Neural cell (in vitro differentiated cells): ENCODE data around the gene ZBED4. TPM values are rescaled to one million over a fixed set of nuclear protein-coding genes. Genes with fewer than 3 reads are reported as not detected.
A peak's percentile ranks its signal among the peaks of the same experiment; 100 is the strongest.

ENCODE experiments used
- H2AFZ ChIP-seq: fragments of 200-600, 300-800 bp; sonication (generic), shearing (Covaris generic); 2 replicates; pipeline ENCODE4 v1.6.0; 2014; ENCODE audit warnings: low read depth, mild to moderate bottlenecking, antibody characterized with exemption, low read length, moderate library complexity
- H3F3A ChIP-seq: fragments of 200-600 bp; shearing (Covaris generic); 2 replicates; pipeline ENCODE4 v1.6.1; 2016; ENCODE audit warnings: mild to moderate bottlenecking, moderate library complexity, mixed read lengths, antibody characterized with exemption, low read length; ENCODE audit not compliant: insufficient read depth, poor library complexity, severe bottlenecking
- H3K27ac ChIP-seq: fragments of 200-600, 300-800 bp; sonication (generic), shearing (Covaris generic); 2 replicates; pipeline ENCODE4 v1.5.1; 2014; ENCODE audit warnings: mild to moderate bottlenecking, low read length, moderate library complexity
- H3K27me3 ChIP-seq: fragments of 300-800, 200-600 bp; sonication (generic), shearing (Covaris generic); 2 replicates; pipeline ENCODE4 v1.6.0; 2014; ENCODE audit warnings: mild to moderate bottlenecking, low read depth, low read length, moderate library complexity; ENCODE audit not compliant: insufficient read depth
- H3K36me3 ChIP-seq: fragments of 300-800, 200-600 bp; sonication (generic), shearing (Covaris generic); 2 replicates; pipeline ENCODE4 v1.5.1; 2014; ENCODE audit warnings: mild to moderate bottlenecking, antibody characterized with exemption, low read length, moderate library complexity; ENCODE audit not compliant: insufficient read depth
- H3K4me2 ChIP-seq: fragments of 300-800, 200-600 bp; sonication (generic), shearing (Covaris generic); 2 replicates; pipeline ENCODE4 v1.6.0; 2014; ENCODE audit warnings: mild to moderate bottlenecking, low read length
- H3K4me3 ChIP-seq: fragments of 300-800, 200-600 bp; sonication (generic), shearing (Covaris generic); 2 replicates; pipeline ENCODE4 v1.5.1; 2014; ENCODE audit warnings: mild to moderate bottlenecking, low read length, moderate library complexity
- H3K79me2 ChIP-seq: fragments of 200-600 bp; shearing (Covaris generic); replicated peaks from 2 replicates; pipeline ENCODE4 v1.6.0; 2014; ENCODE audit warnings: mild to moderate bottlenecking, low read length, moderate library complexity; ENCODE audit not compliant: insufficient read depth
- H3K9ac ChIP-seq: fragments of 300-800, 200-600 bp; sonication (generic), shearing (Covaris generic); 2 replicates; pipeline ENCODE4 v1.6.1; 2016; ENCODE audit warnings: mild to moderate bottlenecking, low read length, mixed read lengths
- H3K9me2 ChIP-seq: fragments of 200-600 bp; shearing (Covaris generic); 2 replicates; pipeline ENCODE4 v1.6.1; 2016; ENCODE audit warnings: mild to moderate bottlenecking, low read length, mixed read lengths; ENCODE audit not compliant: insufficient read depth
- H3K9me3 ChIP-seq: fragments of 200-600, 300-800 bp; sonication (generic), shearing (Covaris generic); 2 replicates; pipeline ENCODE4 v1.6.1; 2016; ENCODE audit warnings: mild to moderate bottlenecking, mixed run types, low read length, moderate library complexity, mixed read lengths
- H4K20me1 ChIP-seq: fragments of 200-600 bp; shearing (Covaris generic); 2 replicates; pipeline ENCODE4 v1.6.1; 2016; ENCODE audit warnings: mild to moderate bottlenecking, mixed run types; ENCODE audit not compliant: insufficient read depth
- EP300 ChIP-seq: fragments of 450-650 bp; conservative IDR thresholded peaks from 2 replicates; pipeline ENCODE4 v1.6.1; 2014; ENCODE audit warnings: antibody characterized with exemption, mild to moderate bottlenecking, moderate library complexity; ENCODE audit not compliant: poor library complexity, severe bottlenecking
- EZH2 ChIP-seq: fragments of 200-600, 300-800 bp; shearing (Covaris generic), sonication (generic); IDR thresholded peaks from 2 replicates; pipeline ENCODE4 v1.6.1; 2014; ENCODE audit warnings: antibody characterized with exemption, low read length, borderline replicate concordance, mild to moderate bottlenecking; ENCODE audit not compliant: insufficient read depth, poor library complexity, severe bottlenecking
- MXI1 ChIP-seq: fragments of 450-650 bp; conservative IDR thresholded peaks from 2 replicates; pipeline ENCODE4 v1.6.1; 2014; ENCODE audit warnings: antibody characterized with exemption, mild to moderate bottlenecking; ENCODE audit not compliant: poor library complexity, severe bottlenecking
- POLR2AphosphoS5 ChIP-seq: IDR thresholded peaks from 2 replicates; pipeline ENCODE4 v1.6.1; 2012
- RAD21 ChIP-seq: fragments of 450-650 bp; conservative IDR thresholded peaks from 2 replicates; pipeline ENCODE4 v1.6.1; 2014; ENCODE audit warnings: antibody characterized with exemption, mild to moderate bottlenecking, moderate library complexity
- SMC3 ChIP-seq: fragments of 450-650 bp; conservative IDR thresholded peaks from 2 replicates; pipeline ENCODE4 v1.6.1; 2014; ENCODE audit warnings: antibody characterized with exemption, mild to moderate bottlenecking, moderate library complexity; ENCODE audit not compliant: poor library complexity
- TAF1 ChIP-seq: IDR thresholded peaks from 2 replicates; pipeline ENCODE4 v1.6.1; 2012; ENCODE audit warnings: low read depth
- polyA plus RNA-seq: library from polyadenylated mRNA; depleted of rRNA; stranded (reverse); fragments of >200 nt; gene quantifications from 2 replicates; pipeline ENCODE4 v1.2.3, GENCODE V29; 2014
- TF ChIP-seq, protein P1 (sequence below): IDR thresholded peaks from 2 replicates; pipeline ENCODE4 v1.6.1; 2012; ENCODE audit warnings: borderline replicate concordance
- TF ChIP-seq, protein P2 (sequence below): fragments of 450-650 bp; IDR thresholded peaks from 2 replicates; pipeline ENCODE4 v1.5.1; 2014; ENCODE audit warnings: antibody characterized with exemption, mild to moderate bottlenecking, moderate library complexity; ENCODE audit not compliant: poor library complexity, severe bottlenecking

ZBED4 gene
- polyA plus RNA-seq, 1 donor from 2014 or later = 15.0 TPM

DNA sequence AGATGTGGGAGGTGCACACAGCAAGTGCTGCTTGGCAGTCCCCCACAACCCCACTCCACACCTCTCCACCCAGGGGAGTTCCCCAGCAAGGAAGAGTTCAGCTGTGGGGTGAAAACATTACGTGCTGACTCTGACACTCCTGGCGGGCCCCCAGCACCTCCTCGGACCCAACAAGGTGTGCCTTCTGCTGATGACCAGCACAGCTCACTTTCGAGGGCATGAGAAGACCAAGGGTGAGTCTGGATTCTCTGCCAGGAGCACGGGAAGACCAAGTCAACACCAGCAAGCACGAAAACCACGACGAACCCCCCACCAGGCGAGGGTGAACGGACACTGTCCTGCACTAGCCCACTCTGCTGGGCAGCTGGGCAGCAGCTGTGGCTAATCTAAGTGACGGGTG lies 63.2 kb downstream of the ZBED4 start:
- no peaks in the 10 kb centered on the region for H3K27me3 ChIP-seq
- H4K20me1 ChIP-seq = peaks cover 2% of the 10 kb centered on the region
- no peaks in the 10 kb centered on the region for H3K36me3 ChIP-seq
- no peaks in the 10 kb centered on the region for H3F3A ChIP-seq
- no peak overlapping the region for H2AFZ ChIP-seq
- no peaks in the 10 kb centered on the region for H3K9me3 ChIP-seq
- TF ChIP-seq, protein P1, sequence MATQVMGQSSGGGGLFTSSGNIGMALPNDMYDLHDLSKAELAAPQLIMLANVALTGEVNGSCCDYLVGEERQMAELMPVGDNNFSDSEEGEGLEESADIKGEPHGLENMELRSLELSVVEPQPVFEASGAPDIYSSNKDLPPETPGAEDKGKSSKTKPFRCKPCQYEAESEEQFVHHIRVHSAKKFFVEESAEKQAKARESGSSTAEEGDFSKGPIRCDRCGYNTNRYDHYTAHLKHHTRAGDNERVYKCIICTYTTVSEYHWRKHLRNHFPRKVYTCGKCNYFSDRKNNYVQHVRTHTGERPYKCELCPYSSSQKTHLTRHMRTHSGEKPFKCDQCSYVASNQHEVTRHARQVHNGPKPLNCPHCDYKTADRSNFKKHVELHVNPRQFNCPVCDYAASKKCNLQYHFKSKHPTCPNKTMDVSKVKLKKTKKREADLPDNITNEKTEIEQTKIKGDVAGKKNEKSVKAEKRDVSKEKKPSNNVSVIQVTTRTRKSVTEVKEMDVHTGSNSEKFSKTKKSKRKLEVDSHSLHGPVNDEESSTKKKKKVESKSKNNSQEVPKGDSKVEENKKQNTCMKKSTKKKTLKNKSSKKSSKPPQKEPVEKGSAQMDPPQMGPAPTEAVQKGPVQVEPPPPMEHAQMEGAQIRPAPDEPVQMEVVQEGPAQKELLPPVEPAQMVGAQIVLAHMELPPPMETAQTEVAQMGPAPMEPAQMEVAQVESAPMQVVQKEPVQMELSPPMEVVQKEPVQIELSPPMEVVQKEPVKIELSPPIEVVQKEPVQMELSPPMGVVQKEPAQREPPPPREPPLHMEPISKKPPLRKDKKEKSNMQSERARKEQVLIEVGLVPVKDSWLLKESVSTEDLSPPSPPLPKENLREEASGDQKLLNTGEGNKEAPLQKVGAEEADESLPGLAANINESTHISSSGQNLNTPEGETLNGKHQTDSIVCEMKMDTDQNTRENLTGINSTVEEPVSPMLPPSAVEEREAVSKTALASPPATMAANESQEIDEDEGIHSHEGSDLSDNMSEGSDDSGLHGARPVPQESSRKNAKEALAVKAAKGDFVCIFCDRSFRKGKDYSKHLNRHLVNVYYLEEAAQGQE = no peak
- TF ChIP-seq EZH2 (no peak), SMC3 (no peak), EP300 (no peak), POLR2AphosphoS5 (no peak), TAF1 (no peak), MXI1 (no peak), RAD21 (no peak)
- TF ChIP-seq, protein P2, sequence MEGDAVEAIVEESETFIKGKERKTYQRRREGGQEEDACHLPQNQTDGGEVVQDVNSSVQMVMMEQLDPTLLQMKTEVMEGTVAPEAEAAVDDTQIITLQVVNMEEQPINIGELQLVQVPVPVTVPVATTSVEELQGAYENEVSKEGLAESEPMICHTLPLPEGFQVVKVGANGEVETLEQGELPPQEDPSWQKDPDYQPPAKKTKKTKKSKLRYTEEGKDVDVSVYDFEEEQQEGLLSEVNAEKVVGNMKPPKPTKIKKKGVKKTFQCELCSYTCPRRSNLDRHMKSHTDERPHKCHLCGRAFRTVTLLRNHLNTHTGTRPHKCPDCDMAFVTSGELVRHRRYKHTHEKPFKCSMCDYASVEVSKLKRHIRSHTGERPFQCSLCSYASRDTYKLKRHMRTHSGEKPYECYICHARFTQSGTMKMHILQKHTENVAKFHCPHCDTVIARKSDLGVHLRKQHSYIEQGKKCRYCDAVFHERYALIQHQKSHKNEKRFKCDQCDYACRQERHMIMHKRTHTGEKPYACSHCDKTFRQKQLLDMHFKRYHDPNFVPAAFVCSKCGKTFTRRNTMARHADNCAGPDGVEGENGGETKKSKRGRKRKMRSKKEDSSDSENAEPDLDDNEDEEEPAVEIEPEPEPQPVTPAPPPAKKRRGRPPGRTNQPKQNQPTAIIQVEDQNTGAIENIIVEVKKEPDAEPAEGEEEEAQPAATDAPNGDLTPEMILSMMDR = no peak
- H3K79me2 ChIP-seq = peaks cover 10% of the 10 kb centered on the region
- peak overlapping the region; percentile 84 for H3K4me3 ChIP-seq
- H3K9me2 ChIP-seq = no peaks in the 10 kb centered on the region
- no peak overlapping the region for H3K9ac ChIP-seq
- no peak overlapping the region for H3K27ac ChIP-seq
- H3K4me2 ChIP-seq = no peak overlapping the region

DNA sequence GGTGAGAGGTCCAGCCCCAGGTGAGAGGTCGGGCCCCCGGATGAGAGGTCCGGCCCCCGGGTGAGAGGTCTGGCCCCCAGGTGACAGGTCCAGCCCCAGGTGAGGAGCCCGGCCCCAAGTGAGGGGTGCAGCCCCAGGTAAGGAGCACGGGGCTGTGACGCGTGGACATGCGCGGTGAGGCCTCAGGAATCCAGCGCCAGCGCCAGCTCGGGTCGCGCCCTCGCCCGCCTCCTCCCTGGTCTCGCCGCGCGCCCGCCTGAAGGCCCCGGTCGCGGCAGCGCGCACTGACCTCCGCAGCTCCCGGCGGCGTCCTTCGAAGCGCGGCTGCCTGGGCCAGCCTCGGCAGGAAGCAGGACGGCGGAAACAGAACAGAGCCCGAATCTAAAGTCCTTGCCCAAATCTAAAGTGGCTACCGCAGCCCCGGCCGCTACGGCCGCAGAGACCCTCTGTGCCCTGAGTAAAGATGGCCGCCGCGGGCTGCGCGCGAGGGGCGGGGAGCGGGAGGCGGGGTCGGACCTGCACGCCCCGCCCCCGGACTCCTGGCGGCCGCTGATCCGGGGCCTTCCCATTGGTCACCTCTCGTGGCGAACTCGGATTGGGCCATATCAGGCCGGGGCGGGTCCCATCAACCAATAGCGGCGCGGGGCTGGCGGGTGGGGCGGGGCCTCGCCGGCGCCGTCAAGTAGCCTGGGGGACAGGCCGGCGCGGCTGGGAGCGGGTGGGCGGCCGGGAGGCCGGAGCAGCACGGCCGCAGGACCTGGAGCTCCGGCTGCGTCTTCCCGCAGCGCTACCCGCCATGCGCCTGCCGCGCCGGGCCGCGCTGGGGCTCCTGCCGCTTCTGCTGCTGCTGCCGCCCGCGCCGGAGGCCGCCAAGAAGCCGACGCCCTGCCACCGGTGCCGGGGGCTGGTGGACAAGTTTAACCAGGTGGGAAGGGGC lies 64.6 kb downstream of the ZBED4 start, which contains the start of the genes ALG12 and CRELD2:
Gene ALG12 (minus strand): TSS at position 465 of the 937 bp plus-strand sequence. CDS start 4,673 bp downstream, outside the sequence.
Gene CRELD2 (plus strand): TSS at position 661 of the 937 bp plus-strand sequence. CDS start 136 bp downstream, at position 797.
- H3K9me3 ChIP-seq = no peaks in the 10 kb centered on the region
- no peaks in the 10 kb centered on the region for H3K36me3 ChIP-seq
- peak within 1 kb of the TSS; percentile 92 for H3K27ac ChIP-seq
- TF ChIP-seq MXI1 (peak; percentile 71), EP300 (peak; percentile 65), POLR2AphosphoS5 (peak; percentile 72), SMC3 (no peak), TAF1 (peak; percentile 62), RAD21 (peak; percentile 25), EZH2 (no peak)
- TF ChIP-seq, protein P1 = peak; percentile 42
- TF ChIP-seq, protein P2 = peak; percentile 41
- peaks cover 10% of the 10 kb centered on the region for H3K79me2 ChIP-seq
- no peaks in the 10 kb centered on the region for H3F3A ChIP-seq
- peak within 1 kb of the TSS; percentile 84 for H3K4me3 ChIP-seq
- peak within 1 kb of the TSS; percentile 85 for H2AFZ ChIP-seq
- H3K9me2 ChIP-seq = no peaks in the 10 kb centered on the region
- H3K9ac ChIP-seq = peak within 1 kb of the TSS; percentile 94
- H3K27me3 ChIP-seq = no peaks in the 10 kb centered on the region
- peaks cover 2% of the 10 kb centered on the region for H4K20me1 ChIP-seq
- H3K4me2 ChIP-seq = peak within 1 kb of the TSS; percentile 68
